Measurements from ENCODE around the gene XRCC3. TPM values are rescaled to one million over a fixed set of nuclear protein-coding genes. Genes with fewer than 3 reads are reported as not detected.
A peak's percentile ranks its signal among the peaks of the same experiment; 100 is the strongest.

XRCC3 gene
- total RNA-seq, 1 experiment from 2014 or later = 46.7 TPM

- TF ChIP-seq CDX4 (CRISPR knock-in tag; IDR thresholded peaks at IDR 0.05; ENCODE audit: borderline replicate concordance) (no peak), CTCF (IDR thresholded peaks at IDR 0.05) (no peak)
Measured at GRCh38 chr14:103697206-103697602, 18.0 kb downstream of the XRCC3 start (continued).

GRCh38 chr14:103696466-103697071 lies 18.7 kb downstream of the XRCC3 start:
- Mint-ChIP-seq H3K27ac (peak overlapping the region; percentile 81; the same call in 1 of the 2 replicates), H3K36me3 (peaks cover 7% of the 10 kb centered on the region; the same call in 1 of the 2 replicates), H3K9me3 (no peaks in the 10 kb centered on the region), H3K27me3 (ENCODE audit: low read depth) (no peaks in the 10 kb centered on the region), H3K4me3 (no peak overlapping the region), H3K4me1 (peaks cover 13% of the 10 kb centered on the region)
- POLR2A ChIA-PET = no interaction called here
- DNase-seq (ENCODE audit: low spot score) (no peak), ATAC-seq (no peak)
- CTCF ChIA-PET = interaction anchor here (0.6 kb wide), 1 partner anchor 783 kb away, joined by 4 read pairs; no protein-coding TSS in a partner anchor
- no peak for TF ChIP-seq E2F5 (CRISPR knock-in tag; IDR thresholded peaks at IDR 0.05)
- no peak for TF ChIP-seq EMX1 (CRISPR knock-in tag; IDR thresholded peaks at IDR 0.05)
- no peak for TF ChIP-seq FOXJ3 (CRISPR knock-in tag; IDR thresholded peaks at IDR 0.05; ENCODE audit: borderline replicate concordance)
- no peak for TF ChIP-seq FOXP4 (CRISPR knock-in tag; IDR thresholded peaks at IDR 0.05)
- no peak for TF ChIP-seq ATF1 (CRISPR knock-in tag; IDR thresholded peaks at IDR 0.05)
- TF ChIP-seq NFATC4 (CRISPR knock-in tag; IDR thresholded peaks at IDR 0.05) = no peak
- TF ChIP-seq E2F1 (CRISPR knock-in tag; IDR thresholded peaks at IDR 0.05) = no peak
- no peak for TF ChIP-seq HMGXB4 (CRISPR knock-in tag; IDR thresholded peaks at IDR 0.05)
- TF ChIP-seq IRF2 (CRISPR knock-in tag; IDR thresholded peaks at IDR 0.05; ENCODE audit: borderline replicate concordance, low read depth) = no peak
- no peak for TF ChIP-seq ZNF263 (CRISPR knock-in tag; IDR thresholded peaks at IDR 0.05; ENCODE audit: low read depth)
- TF ChIP-seq CDX4 (CRISPR knock-in tag; IDR thresholded peaks at IDR 0.05; ENCODE audit: borderline replicate concordance) = no peak

- CTCF ChIA-PET = no interaction called here
- peak overlapping the region; percentile 74 for H3K27ac Mint-ChIP-seq
- no peak for TF ChIP-seq NFE2L1 (CRISPR knock-in tag; IDR thresholded peaks at IDR 0.05)
- TF ChIP-seq AR (CRISPR knock-in tag; IDR thresholded peaks at IDR 0.05) = no peak
- no peak for TF ChIP-seq ZSCAN18 (CRISPR knock-in tag; IDR thresholded peaks at IDR 0.05)
- TF ChIP-seq GABPB1 (CRISPR knock-in tag; IDR thresholded peaks at IDR 0.05) = no peak
- no peak for TF ChIP-seq ZBTB21 (CRISPR knock-in tag; IDR thresholded peaks at IDR 0.05; ENCODE audit: borderline replicate concordance)
Measured at GRCh38 chr14:103696070-103696402, 19.2 kb downstream of the XRCC3 start.

More at GRCh38 chr14:103696070-103696402, 19.2 kb downstream of the XRCC3 start:
- H3K36me3 Mint-ChIP-seq = peaks cover 7% of the 10 kb centered on the region; the same call in 1 of the 2 replicates
- H3K4me1 Mint-ChIP-seq = peaks cover 13% of the 10 kb centered on the region
- ATAC-seq (no peak), DNase-seq (ENCODE audit: low spot score) (no peak)
- H3K4me3 Mint-ChIP-seq = no peak overlapping the region
- H3K9me3 Mint-ChIP-seq = no peaks in the 10 kb centered on the region
- POLR2A ChIA-PET = no interaction called here
- H3K27me3 Mint-ChIP-seq (ENCODE audit: low read depth) = no peaks in the 10 kb centered on the region

Measured in WTC11 (cell line).